SU-DHL-6 (cell line): ENCODE results near the gene FDXR.

ENCODE experiments used
- H2AFZ ChIP-seq: fragments of 200-600 bp; sonication (generic); 2 replicates; pipeline ENCODE4 v1.6.1; 2014; ENCODE audit warnings: low read depth, mild to moderate bottlenecking, moderate library complexity, mixed read lengths, antibody characterized with exemption, low read length; ENCODE audit not compliant: severe bottlenecking
- H3F3A ChIP-seq: fragments of 200-600 bp; shearing (Covaris generic); 2 replicates; pipeline ENCODE4 v1.6.0; 2016; ENCODE audit warnings: antibody characterized with exemption, mild to moderate bottlenecking; ENCODE audit not compliant: insufficient read depth
- H3K27ac ChIP-seq: fragments of 200-600 bp; sonication (generic); 2 replicates; pipeline ENCODE4 v1.5.1; 2016; ENCODE audit warnings: low read depth, mild to moderate bottlenecking, low read length, moderate library complexity, mixed read lengths
- H3K27me3 ChIP-seq: fragments of 200-600 bp; sonication (generic), shearing (Covaris generic); 2 replicates; pipeline ENCODE4 v1.6.0; 2014; ENCODE audit warnings: mild to moderate bottlenecking, low read length
- H3K36me3 ChIP-seq: fragments of 200-600 bp; sonication (generic); 2 replicates; pipeline ENCODE4 v1.6.1; 2014; ENCODE audit warnings: mild to moderate bottlenecking, low read length, mixed read lengths
- H3K4me2 ChIP-seq: fragments of 300-600, 200-600 bp; shearing (Covaris generic), sonication (generic); 2 replicates; pipeline ENCODE4 v1.6.0; 2014; ENCODE audit warnings: low read length, low read depth, mild to moderate bottlenecking; ENCODE audit not compliant: poor library complexity, severe bottlenecking
- H3K4me3 ChIP-seq: fragments of 200-600 bp; sonication (generic); 2 replicates; pipeline ENCODE4 v1.5.1; 2014; ENCODE audit warnings: antibody characterized with exemption, low read length, mild to moderate bottlenecking, mixed read lengths; ENCODE audit not compliant: insufficient read depth, poor library complexity, severe bottlenecking
- H3K79me2 ChIP-seq: fragments of 200-600 bp; sonication (generic); 2 replicates; pipeline ENCODE4 v1.6.1; 2014; ENCODE audit warnings: mild to moderate bottlenecking, low read length, moderate library complexity; ENCODE audit not compliant: insufficient read depth
- H3K9ac ChIP-seq: fragments of 200-600 bp; sonication (generic); 2 replicates; pipeline ENCODE4 v1.7.0; 2014; ENCODE audit warnings: mild to moderate bottlenecking, low read length
- H3K9me2 ChIP-seq: fragments of 200-600 bp; sonication (generic); replicated peaks from 2 replicates; pipeline ENCODE4 v1.6.1; 2014; ENCODE audit warnings: low read length; ENCODE audit not compliant: insufficient read depth
- H3K9me3 ChIP-seq: fragments of 200-600 bp; sonication (generic); 2 replicates; pipeline ENCODE4 v1.6.1; 2014; ENCODE audit warnings: low read length, mixed read lengths; ENCODE audit not compliant: insufficient read depth
- H4K20me1 ChIP-seq: fragments of 200-600 bp; sonication (generic); 2 replicates; pipeline ENCODE4 v1.6.1; 2014; ENCODE audit warnings: low read depth, mild to moderate bottlenecking, antibody characterized with exemption, low read length, moderate library complexity, mixed read lengths
- EZH2phosphoT487 ChIP-seq: fragments of 200-600 bp; sonication (generic), shearing (Covaris generic); conservative IDR thresholded peaks from 2 replicates; pipeline ENCODE4 v1.6.1; 2018; ENCODE audit warnings: mild to moderate bottlenecking, antibody characterized with exemption, low read length, moderate library complexity, mixed read lengths
- TF ChIP-seq, protein P1 (sequence below): fragments of 200-600 bp; sonication (generic); IDR thresholded peaks from one replicate; pipeline ENCODE4 v1.5.1; 2017; ENCODE audit warnings: antibody characterized with exemption, mild to moderate bottlenecking, low read length, moderate library complexity; ENCODE audit not compliant: insufficient read depth, poor library complexity, severe bottlenecking

Gene FDXR

DNA sequence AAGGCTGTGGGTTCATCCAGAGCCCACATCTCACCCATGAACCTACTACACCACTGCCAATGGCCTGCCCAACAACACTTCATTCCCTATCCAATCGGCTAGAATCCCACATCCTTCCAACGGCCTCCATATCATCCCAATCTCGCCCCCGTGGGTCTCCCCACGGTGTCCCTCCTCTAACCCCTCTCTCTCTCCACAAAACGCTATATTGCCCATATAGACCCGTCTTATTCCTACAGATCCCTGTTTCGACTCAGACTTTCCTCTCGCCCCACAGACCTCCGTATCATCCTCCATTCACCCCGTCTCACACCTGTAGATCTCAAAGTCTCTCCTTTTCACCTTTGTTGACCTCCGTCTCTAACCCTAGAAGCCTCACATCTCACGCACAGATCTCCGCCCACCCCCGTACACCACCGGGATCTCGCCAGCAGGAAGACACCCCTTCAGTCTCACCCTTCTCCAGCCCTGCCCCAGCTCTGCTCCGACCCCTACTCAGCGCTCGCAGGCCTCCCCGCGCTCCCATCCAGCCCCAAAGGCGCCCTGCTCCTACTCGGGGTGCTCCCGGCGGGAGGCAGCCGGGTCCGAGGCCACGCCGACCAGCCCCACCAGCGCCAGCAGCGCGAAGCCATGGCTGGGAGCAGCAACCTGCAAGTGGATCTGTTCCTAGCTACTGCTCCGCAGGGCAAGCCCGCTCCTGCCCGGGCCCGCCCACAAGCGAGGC, at the start of gene FDXR:
FDXR (minus strand) TSS at position 682 of the 724 bp plus-strand sequence; CDS start at position 632, 50 bp downstream.
- Histone ChIP-seq H3K36me3 (no peaks in the 10 kb centered on the region), H3K79me2 (no peaks in the 10 kb centered on the region), H4K20me1 (no peaks in the 10 kb centered on the region), H3F3A (no peaks in the 10 kb centered on the region; the same call in 1 of the 2 replicates), H3K27me3 (no peaks in the 10 kb centered on the region), H3K9me2 (no peaks in the 10 kb centered on the region), H3K4me3 (peak within 1 kb of the TSS; percentile 97), H3K4me2 (peak within 1 kb of the TSS; percentile 94), H3K9ac (peak within 1 kb of the TSS; percentile 88), H2AFZ (peak within 1 kb of the TSS; percentile 95), H3K9me3 (no peaks in the 10 kb centered on the region), H3K27ac (peak within 1 kb of the TSS; percentile 64)
- TF ChIP-seq, protein P1, sequence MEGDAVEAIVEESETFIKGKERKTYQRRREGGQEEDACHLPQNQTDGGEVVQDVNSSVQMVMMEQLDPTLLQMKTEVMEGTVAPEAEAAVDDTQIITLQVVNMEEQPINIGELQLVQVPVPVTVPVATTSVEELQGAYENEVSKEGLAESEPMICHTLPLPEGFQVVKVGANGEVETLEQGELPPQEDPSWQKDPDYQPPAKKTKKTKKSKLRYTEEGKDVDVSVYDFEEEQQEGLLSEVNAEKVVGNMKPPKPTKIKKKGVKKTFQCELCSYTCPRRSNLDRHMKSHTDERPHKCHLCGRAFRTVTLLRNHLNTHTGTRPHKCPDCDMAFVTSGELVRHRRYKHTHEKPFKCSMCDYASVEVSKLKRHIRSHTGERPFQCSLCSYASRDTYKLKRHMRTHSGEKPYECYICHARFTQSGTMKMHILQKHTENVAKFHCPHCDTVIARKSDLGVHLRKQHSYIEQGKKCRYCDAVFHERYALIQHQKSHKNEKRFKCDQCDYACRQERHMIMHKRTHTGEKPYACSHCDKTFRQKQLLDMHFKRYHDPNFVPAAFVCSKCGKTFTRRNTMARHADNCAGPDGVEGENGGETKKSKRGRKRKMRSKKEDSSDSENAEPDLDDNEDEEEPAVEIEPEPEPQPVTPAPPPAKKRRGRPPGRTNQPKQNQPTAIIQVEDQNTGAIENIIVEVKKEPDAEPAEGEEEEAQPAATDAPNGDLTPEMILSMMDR = no peak
- no peak for TF ChIP-seq EZH2phosphoT487

GRCh38 chr17:74922172-74922571, 49.4 kb upstream of the FDXR start:
- H3K9ac ChIP-seq = no peak overlapping the region
- no peaks in the 10 kb centered on the region for H3F3A ChIP-seq
- no peaks in the 10 kb centered on the region for H3K9me3 ChIP-seq
- no peak for TF ChIP-seq EZH2phosphoT487
- TF ChIP-seq, protein P1 = no peak
- H3K27me3 ChIP-seq = no peaks in the 10 kb centered on the region
- H4K20me1 ChIP-seq = no peaks in the 10 kb centered on the region
- no peak overlapping the region for H3K4me3 ChIP-seq
- no peak overlapping the region for H3K27ac ChIP-seq
- no peaks in the 10 kb centered on the region for H3K9me2 ChIP-seq
- H2AFZ ChIP-seq = no peak overlapping the region
- no peak overlapping the region for H3K4me2 ChIP-seq
- H3K79me2 ChIP-seq = no peaks in the 10 kb centered on the region
- H3K36me3 ChIP-seq = no peaks in the 10 kb centered on the region

DNA sequence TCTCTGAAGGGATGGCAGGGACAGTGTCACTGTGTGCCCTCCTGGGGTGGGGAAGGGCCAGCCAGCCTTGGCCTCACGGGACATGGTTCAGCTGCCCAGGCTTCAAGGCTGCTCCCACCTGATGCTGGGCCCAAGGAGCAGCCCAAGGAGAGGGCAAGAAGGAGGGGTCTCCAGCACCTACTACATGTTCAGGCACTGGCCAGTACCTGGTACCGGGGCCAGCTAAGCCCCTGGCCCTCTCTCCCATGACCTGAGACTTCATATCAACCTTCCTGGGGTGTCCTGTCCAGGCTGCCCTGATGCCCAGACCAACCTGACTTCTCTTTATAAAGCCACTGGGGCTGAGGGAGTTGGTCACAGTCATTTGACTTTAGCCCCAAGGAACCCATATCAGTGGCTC, 49.0 kb upstream of the FDXR start:
- no peaks in the 10 kb centered on the region for H3K9me2 ChIP-seq
- H2AFZ ChIP-seq = no peak overlapping the region
- TF ChIP-seq, protein P1 = no peak
- TF ChIP-seq EZH2phosphoT487 = no peak
- no peaks in the 10 kb centered on the region for H4K20me1 ChIP-seq
- H3K9me3 ChIP-seq = no peaks in the 10 kb centered on the region
- H3K4me2 ChIP-seq = no peak overlapping the region
- H3K9ac ChIP-seq = no peak overlapping the region
- H3K79me2 ChIP-seq = no peaks in the 10 kb centered on the region
- H3K27ac ChIP-seq = no peak overlapping the region
- H3K27me3 ChIP-seq = no peaks in the 10 kb centered on the region
- H3K36me3 ChIP-seq = no peaks in the 10 kb centered on the region
- H3F3A ChIP-seq = no peaks in the 10 kb centered on the region
- no peak overlapping the region for H3K4me3 ChIP-seq
